Natural killer cell (primary cell): ENCODE data around the gene CACNA1C. TPM values are rescaled to one million over a fixed set of nuclear protein-coding genes. Genes with fewer than 3 reads are reported as not detected.

Source experiments
- ATAC-seq, 3 donors: fragments of 150-1000 bp in 2 of 3; fragments of 200-7000 bp in 1 of 3; cut with Tn5 transposase; 1 replicate in 1 of 3; 2 replicates in 2 of 3; pipeline ENCODE4 v1.10.0; 2021; ENCODE audit warnings: mild to moderate bottlenecking in 2 of 3, moderate library complexity in 2 of 3
- DNase-seq, 2 donors: peaks; one replicate each; pipeline versions ENCODE4 v3.0.0 to v3.0.0-alpha.2; 2013 to 2021; ENCODE audit warnings: mixed read lengths in 1 of 2
- H3K27ac ChIP-seq: one replicate; pipeline ENCODE4 v1.5.1; 2013; ENCODE audit warnings: mild to moderate bottlenecking, low read length
- H3K27me3 ChIP-seq: one replicate; pipeline ENCODE4 v1.6.1; 2013; ENCODE audit warnings: low read length; ENCODE audit not compliant: control insufficient read depth, insufficient read depth
- H3K36me3 ChIP-seq: one replicate; pipeline ENCODE4 v1.6.1; 2013; ENCODE audit warnings: low read length; ENCODE audit not compliant: control insufficient read depth, insufficient read depth
- H3K4me1 ChIP-seq: one replicate; pipeline ENCODE4 v1.6.1; 2013; ENCODE audit warnings: low read length; ENCODE audit not compliant: control insufficient read depth, insufficient read depth
- H3K4me3 ChIP-seq: one replicate; pipeline ENCODE4 v1.5.1; 2013; ENCODE audit warnings: low read length
- H3K9me3 ChIP-seq: one replicate; pipeline ENCODE4 v1.6.1; 2013; ENCODE audit warnings: low read length; ENCODE audit not compliant: control insufficient read depth, insufficient read depth
- H3K27ac Mint-ChIP-seq, 2 donors: one replicate each; pipeline ENCODE4 v1.8.0; 2022; ENCODE audit warnings: mild to moderate bottlenecking in 2 of 2, mixed read lengths in 2 of 2, moderate library complexity in 1 of 2
- H3K27me3 Mint-ChIP-seq, 2 donors: one replicate each; pipeline ENCODE4 v1.8.0; 2022; ENCODE audit warnings: low read depth in 2 of 2, mixed read lengths in 2 of 2
- H3K36me3 Mint-ChIP-seq: one replicate; pipeline ENCODE4 v1.8.0; 2022; ENCODE audit warnings: mixed read lengths
- H3K4me1 Mint-ChIP-seq, 2 donors: one replicate each; pipeline ENCODE4 v1.8.0; 2022; ENCODE audit warnings: mixed read lengths in 2 of 2
- H3K4me3 Mint-ChIP-seq: one replicate; pipeline ENCODE4 v1.8.0; 2022; ENCODE audit warnings: mild to moderate bottlenecking, moderate library complexity, mixed read lengths
- H3K9me3 Mint-ChIP-seq, 2 donors: one replicate each; pipeline ENCODE4 v1.8.0; 2022; ENCODE audit warnings: mixed read lengths in 2 of 2
- CTCF ChIP-seq: fragments of 200-600 bp; IDR thresholded peaks from one replicate; pipeline ENCODE4 v1.8.0; 2022; ENCODE audit warnings: antibody characterized with exemption
- WGBS: methylation state at CpG from one replicate; pipeline ENCODE4 v1.1.7; 2013; ENCODE audit warnings: missing lambda C conversion rate; ENCODE audit not compliant: insufficient coverage; 5-methylcytosine and 5-hydroxymethylcytosine counted together
- intact Hi-C: fragments of 100-400 bp; cut with micrococcal nuclease; formaldehyde crosslinking; loops from one replicate; pipeline ENCODE4 v1.14.2; 2022
- total RNA-seq, 4 donors: library from RNA; stranded (reverse); fragments of 120-200 nt in 1 of 4; gene quantifications; one replicate each; pipeline versions ENCODE4 v1.2.3 to v1.2.4, GENCODE V29; 2013 to 2022

CACNA1C gene
- total RNA-seq, 3 donors from 2014 or later (not counting 1 experiment from before 2014, with no cell fraction given) = 0.07 to 0.35 (median 0.08) TPM

GRCh38 chr12:2302711-2303580, 250.2 kb downstream of the CACNA1C start:
- no peaks in the 10 kb centered on the region for H3K9me3 Mint-ChIP-seq

GRCh38 chr12:2304223-2304622, 251.4 kb downstream of the CACNA1C start:
- Mint-ChIP-seq H3K27me3 (peaks cover 6 to 10% of the 10 kb centered on the region in 2 donors), H3K9me3 (no peaks in the 10 kb centered on the region), H3K4me1 (no peaks in the 10 kb centered on the region), H3K36me3 (no peaks in the 10 kb centered on the region), H3K4me3 (no peak overlapping the region), H3K27ac (no peak overlapping the region)
- intact Hi-C loops = no loop called here
- TF ChIP-seq CTCF = no peak
- no peaks in the 10 kb centered on the region for H3K9me3 ChIP-seq
- no peak overlapping the region for H3K4me3 ChIP-seq
- no peaks in the 10 kb centered on the region for H3K36me3 ChIP-seq
- DNase-seq (no peak), ATAC-seq (no peak)
- H3K4me1 ChIP-seq = no peaks in the 10 kb centered on the region
- 89% methylated on average over 12 of the region's 12 CpGs for WGBS
- no peak overlapping the region for H3K27ac ChIP-seq
- H3K27me3 ChIP-seq = no peaks in the 10 kb centered on the region

More at GRCh38 chr12:2302711-2303580, 250.2 kb downstream of the CACNA1C start:
- Histone ChIP-seq H3K36me3 (no peaks in the 10 kb centered on the region), H3K4me1 (no peaks in the 10 kb centered on the region), H3K9me3 (no peaks in the 10 kb centered on the region), H3K27me3 (no peaks in the 10 kb centered on the region), H3K27ac (no peak overlapping the region), H3K4me3 (no peak overlapping the region)
- intact Hi-C loops = no loop called here
- no peak for TF ChIP-seq CTCF
- DNase-seq = no peak
- H3K4me1 Mint-ChIP-seq = no peaks in the 10 kb centered on the region
- H3K27ac Mint-ChIP-seq = no peak overlapping the region
- no peak overlapping the region for H3K4me3 Mint-ChIP-seq
- ATAC-seq = no peak
- 87% methylated on average over 21 of the region's 21 CpGs for WGBS
- peaks cover 6% of the 10 kb centered on the region in 2 donors for H3K27me3 Mint-ChIP-seq
- H3K36me3 Mint-ChIP-seq = no peaks in the 10 kb centered on the region

GRCh38 chr12:2306012-2306411, 253.2 kb downstream of the CACNA1C start:
- Mint-ChIP-seq H3K4me1 (no peaks in the 10 kb centered on the region), H3K27me3 (peaks cover 4 to 6% of the 10 kb centered on the region in 2 donors), H3K9me3 (no peaks in the 10 kb centered on the region), H3K27ac (no peak overlapping the region), H3K36me3 (no peaks in the 10 kb centered on the region), H3K4me3 (no peak overlapping the region)
- H3K9me3 ChIP-seq = no peaks in the 10 kb centered on the region
- no peaks in the 10 kb centered on the region for H3K27me3 ChIP-seq
- DNase-seq = no peak
- no peaks in the 10 kb centered on the region for H3K36me3 ChIP-seq
- no peaks in the 10 kb centered on the region for H3K4me1 ChIP-seq
- intact Hi-C loops = no loop called here
- TF ChIP-seq CTCF = no peak
- H3K27ac ChIP-seq = no peak overlapping the region
- ATAC-seq = no peak
- WGBS = 26% methylated on average over 3 of the region's 3 CpGs
- no peak overlapping the region for H3K4me3 ChIP-seq
